Kidney capillary endothelial cell (primary cell): ENCODE data around the gene GTF2IRD2.
"Not testable (repeated sequence)": the region's sequence is repeated elsewhere in the genome, so short reads cannot be mapped to it uniquely, and the experiment has no call there.

ENCODE experiments used
- DNase-seq: peaks from one replicate; pipeline ENCODE4 v3.0.0-alpha.2; 2018; ENCODE audit warnings: low spot score

GTF2IRD2 gene

DNA sequence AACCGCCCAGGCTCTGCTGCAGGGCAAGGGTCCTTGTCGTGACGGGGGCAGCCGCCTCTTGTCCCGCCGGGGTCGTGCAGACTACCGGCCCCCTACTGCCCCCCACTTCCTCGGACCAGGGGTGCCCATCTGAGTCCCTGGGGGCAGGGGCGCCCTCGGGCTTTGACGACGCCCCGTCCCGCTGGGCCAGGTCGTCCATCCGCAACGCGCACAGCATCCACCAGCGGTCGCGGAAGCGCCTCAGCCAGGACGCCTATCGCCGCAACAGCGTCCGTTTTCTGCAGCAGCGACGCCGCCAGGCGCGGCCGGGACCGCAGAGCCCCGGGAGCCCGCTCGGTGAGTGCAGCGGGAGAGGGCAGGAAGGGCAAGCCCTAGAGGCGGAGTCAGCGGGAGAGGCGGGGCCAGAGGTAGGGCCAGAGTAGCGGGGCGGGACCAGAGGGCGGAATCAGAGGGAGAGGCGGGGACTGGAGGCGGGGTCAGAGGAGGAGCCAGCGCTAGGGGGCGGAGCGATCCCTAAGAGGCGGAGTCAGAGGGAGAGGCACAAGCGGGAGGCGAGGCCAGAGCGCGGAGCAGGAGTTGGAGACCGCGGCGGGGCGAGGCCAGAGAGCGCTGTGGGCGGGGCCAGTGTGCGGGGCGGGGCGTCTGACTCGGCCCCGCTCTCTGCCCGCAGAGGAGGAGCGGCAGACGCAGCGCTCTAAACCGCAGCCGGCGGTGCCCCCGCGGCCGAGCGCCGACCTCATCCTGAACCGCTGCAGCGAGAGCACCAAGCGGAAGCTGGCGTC, 62.8 kb downstream of the GTF2IRD2 start:
- DNase-seq = peak; percentile 58

DNA sequence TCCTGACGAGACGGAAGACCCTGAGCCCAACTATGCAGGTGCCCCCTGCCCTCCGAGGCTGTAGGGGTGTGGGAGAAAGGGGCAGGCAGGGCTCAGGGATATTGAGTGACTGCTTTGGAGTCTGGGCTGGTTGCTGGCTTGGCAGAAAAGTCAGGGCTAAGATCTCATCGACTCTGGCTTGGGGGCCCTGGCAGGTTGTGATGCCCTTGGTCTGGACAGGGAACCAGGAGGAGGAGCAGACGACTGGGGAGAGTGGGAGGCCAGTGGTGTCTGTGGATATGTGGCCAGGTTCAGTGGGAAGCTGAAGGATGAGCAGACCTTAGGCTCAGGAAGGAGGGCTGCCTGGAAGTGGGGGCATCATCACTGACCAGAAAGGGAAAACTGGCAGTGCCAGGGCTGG, 67.8 kb downstream of the GTF2IRD2 start:
- not testable (repeated sequence) for DNase-seq

DNA sequence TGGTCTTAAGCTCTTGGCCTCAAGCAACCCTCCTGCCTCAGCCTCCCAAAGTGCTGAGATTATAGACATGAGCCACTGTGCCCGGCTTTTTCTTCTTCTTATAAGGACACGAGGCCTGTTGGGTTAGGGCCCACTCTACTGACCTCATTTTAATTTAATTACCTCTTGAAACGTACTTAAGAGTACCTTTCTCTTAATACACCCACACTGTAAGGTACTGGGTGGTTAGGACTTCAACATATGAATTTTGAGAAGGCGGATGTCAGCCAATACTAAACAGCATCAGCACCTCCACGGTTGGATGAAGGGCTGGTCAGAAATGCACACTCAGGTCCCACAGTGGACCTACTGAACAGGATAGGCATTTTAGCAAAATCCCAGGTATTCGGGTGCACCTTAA, 69.7 kb downstream of the GTF2IRD2 start:
- not testable (repeated sequence) for DNase-seq

DNA sequence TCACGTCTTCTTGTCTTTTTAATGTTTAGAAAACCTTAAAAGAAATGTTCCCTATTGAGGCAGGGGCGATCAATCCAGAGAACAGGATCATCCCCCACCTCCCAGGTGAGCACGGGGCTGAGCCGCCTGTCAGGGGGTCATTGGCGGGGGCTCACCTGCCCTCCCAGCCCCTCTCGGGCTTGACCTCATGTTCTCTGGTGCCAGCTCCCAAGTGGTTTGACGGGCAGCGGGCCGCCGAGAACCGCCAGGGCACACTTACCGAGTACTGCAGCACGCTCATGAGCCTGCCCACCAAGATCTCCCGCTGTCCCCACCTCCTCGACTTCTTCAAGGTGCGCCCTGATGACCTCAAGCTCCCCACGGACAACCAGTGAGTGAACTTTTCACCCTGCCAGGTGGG, 72.4 kb downstream of the GTF2IRD2 start:
- not testable (repeated sequence) for DNase-seq

DNA sequence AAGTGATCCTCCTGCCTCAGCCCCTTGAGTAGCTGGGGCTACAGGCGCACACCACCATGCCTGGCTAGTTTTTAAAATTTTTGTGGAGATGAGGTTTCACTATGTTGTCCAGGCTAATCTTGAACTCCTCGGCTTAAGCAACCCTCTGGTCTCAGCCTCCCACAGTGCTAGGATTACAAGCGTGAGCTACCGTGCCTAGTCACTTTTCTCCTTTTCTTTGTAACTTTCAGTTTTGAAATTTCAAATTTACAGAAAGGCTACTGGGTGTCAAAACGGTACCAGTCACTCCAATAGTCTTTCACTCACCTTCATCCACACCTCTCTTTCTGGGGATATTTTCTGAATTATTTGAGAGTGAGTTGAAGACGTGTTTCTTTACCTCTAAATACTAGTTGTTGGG, 76.3 kb downstream of the GTF2IRD2 start:
- DNase-seq = not testable (repeated sequence)

- DNase-seq = not testable (repeated sequence)
These were observed 77.3 kb downstream of the GTF2IRD2 start, which contains the start of gene NCF1 for GRCh38 chr7:74773760-74774750. TSS of gene NCF1 (plus strand) at chr7:74774011. CDS start at chr7:74774032, 21 bp downstream.

GRCh38 chr7:74772093-74772492, 79.3 kb downstream of the GTF2IRD2 start:
- not testable (repeated sequence) for DNase-seq

- not testable (repeated sequence) for DNase-seq
These were observed 81.3 kb downstream of the GTF2IRD2 start for GRCh38 chr7:74770062-74770461.

DNA sequence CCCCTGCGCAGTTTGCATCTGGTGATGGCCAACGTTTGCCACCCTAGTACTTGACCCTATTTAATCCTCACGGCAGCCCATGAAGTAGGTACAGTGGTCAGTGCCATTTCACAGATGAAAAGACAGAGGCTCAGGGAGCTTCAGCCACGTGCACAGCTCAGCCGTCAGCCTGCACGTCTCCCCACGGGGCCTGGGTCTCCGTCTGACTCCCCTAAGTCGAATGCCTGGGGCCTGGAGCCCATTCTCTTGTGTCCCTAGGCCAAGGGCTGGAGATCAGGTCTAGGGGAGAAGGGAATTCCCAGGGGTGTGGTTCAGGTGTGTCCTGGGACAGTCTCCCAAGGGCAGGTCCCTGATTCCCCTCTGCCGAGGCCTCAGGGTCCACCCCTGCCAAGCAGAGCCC, 84.4 kb downstream of the GTF2IRD2 start:
- not testable (repeated sequence) for DNase-seq

- not testable (repeated sequence) for DNase-seq
These were observed 84.9 kb downstream of the GTF2IRD2 start for GRCh38 chr7:74766509-74766908.

- DNase-seq = not testable (repeated sequence)
These were observed 86.0 kb downstream of the GTF2IRD2 start for GRCh38 chr7:74765205-74765918.

DNA sequence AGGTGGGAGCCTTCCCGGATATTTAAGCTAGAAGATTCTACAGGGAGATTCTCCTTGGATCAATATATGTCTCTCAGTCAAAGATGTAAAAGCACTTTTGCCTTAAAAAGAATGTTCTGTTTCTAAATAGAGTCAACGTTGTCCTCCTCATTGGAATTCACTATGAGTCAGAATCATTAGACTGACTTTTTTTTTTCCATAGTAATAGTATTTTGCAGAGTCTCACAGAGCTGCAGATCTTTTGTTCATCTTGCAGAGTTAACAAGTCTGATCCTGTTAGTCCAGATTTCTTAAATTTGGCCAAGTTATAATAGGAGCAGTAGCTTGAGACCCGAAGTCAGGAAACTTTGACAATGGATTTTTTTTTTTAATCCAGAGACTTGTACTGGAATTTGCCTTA, 92.4 kb downstream of the GTF2IRD2 start:
- not testable (repeated sequence) for DNase-seq

DNA sequence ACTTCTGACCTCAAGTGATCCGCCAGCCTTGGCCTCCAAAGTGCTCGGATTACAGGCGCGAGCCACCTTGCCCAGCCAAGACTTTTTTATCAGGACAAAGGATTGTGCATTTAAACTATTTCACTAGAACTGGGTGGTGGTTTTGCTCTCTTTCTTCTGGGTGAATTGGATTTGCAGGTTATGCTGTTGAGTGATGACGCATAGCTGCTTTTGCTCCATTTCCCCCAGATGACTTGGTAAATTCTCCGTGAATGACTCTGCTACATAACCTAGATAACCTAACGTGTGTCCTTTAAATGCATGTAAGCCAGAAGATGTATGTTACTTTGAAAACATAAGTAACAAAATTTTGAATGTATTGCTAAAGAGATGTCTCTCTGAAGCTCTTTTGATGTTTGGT, 93.1 kb downstream of the GTF2IRD2 start:
- not testable (repeated sequence) for DNase-seq

- DNase-seq = not testable (repeated sequence)
These were observed 94.7 kb downstream of the GTF2IRD2 start for GRCh38 chr7:74756673-74757072.

- DNase-seq = not testable (repeated sequence)
These were observed 97.4 kb downstream of the GTF2IRD2 start for GRCh38 chr7:74753921-74754482.
